T-helper 2 cell treated with Interferon-gamma antibody and Interleukin-4, amounts not matched to agents 100 ng/mL and 5 ng/mL, for 36 hours (primary cell): ENCODE measurements around the gene PURA. TPM values are rescaled to one million over a fixed set of nuclear protein-coding genes. Genes with fewer than 3 reads are reported as not detected.

Source experiments
- intact Hi-C: fragments of 100-400 bp; cut with micrococcal nuclease; formaldehyde crosslinking; loops from one replicate; pipeline ENCODE4 v1.15.1; 2023
- total RNA-seq: library from RNA; stranded (reverse); gene quantifications from 2 replicates; pipeline ENCODE4 v1.2.3, GENCODE V29; 2022

Gene PURA
- 10.9 and 12.7 TPM in 2 replicates for total RNA-seq

- intact Hi-C loops = loop anchor here (1.0 to 5.0 kb wide), 4 partner anchors 10 to 449 kb away; partner anchors contain the start of genes APBB3 and SLC35A4
Measured at GRCh38 chr5:140113699-140114263, at the start of gene PURA. TSS of gene PURA (plus strand) at chr5:140114109. CDS start at chr5:140114182, 73 bp downstream.

GRCh38 chr5:140072812-140073211 is 41.1 kb upstream of the PURA start:
- intact Hi-C loops = loop anchor here (1.0 kb wide), 2 partner anchors 71 to 84 kb away; no protein-coding TSS in a partner anchor

GRCh38 chr5:140073296-140073695 is 40.6 kb upstream of the PURA start:
- intact Hi-C loops = loop anchor here (1.0 kb wide), 2 partner anchors 71 to 84 kb away; no protein-coding TSS in a partner anchor

- intact Hi-C loops = no loop called here
Measured at GRCh38 chr5:140075371-140075770, 38.5 kb upstream of the PURA start.

GRCh38 chr5:140076142-140076541 is 37.8 kb upstream of the PURA start:
- intact Hi-C loops = no loop called here

GRCh38 chr5:140076788-140077187 is 37.1 kb upstream of the PURA start:
- intact Hi-C loops = no loop called here

GRCh38 chr5:140083120-140083519 is 30.8 kb upstream of the PURA start:
- intact Hi-C loops = no loop called here

GRCh38 chr5:140083650-140084049 is 30.3 kb upstream of the PURA start:
- intact Hi-C loops = no loop called here

GRCh38 chr5:140084541-140084940 is 29.4 kb upstream of the PURA start:
- intact Hi-C loops = no loop called here

- intact Hi-C loops = no loop called here
Measured at GRCh38 chr5:140090251-140090650, 23.7 kb upstream of the PURA start.

- intact Hi-C loops = no loop called here
Measured at GRCh38 chr5:140093179-140093578, 20.7 kb upstream of the PURA start.

- intact Hi-C loops = no loop called here
Measured at GRCh38 chr5:140093866-140094265, 20.0 kb upstream of the PURA start.

- intact Hi-C loops = no loop called here
Measured at GRCh38 chr5:140094889-140095288, 19.0 kb upstream of the PURA start.

- intact Hi-C loops = no loop called here
Measured at GRCh38 chr5:140101179-140101578, 12.7 kb upstream of the PURA start.

- intact Hi-C loops = no loop called here
Measured at GRCh38 chr5:140103154-140103553, 10.8 kb upstream of the PURA start.

- intact Hi-C loops = no loop called here
Measured at GRCh38 chr5:140104100-140104499, 9.8 kb upstream of the PURA start.

- intact Hi-C loops = loop anchor here (5.0 kb wide), 3 partner anchors 241 to 764 kb away; partner anchors contain the start of genes ANKHD1, HBEGF and PAIP2
Measured at GRCh38 chr5:140106101-140106500, 7.8 kb upstream of the PURA start.

- intact Hi-C loops = loop anchor here (1.0 to 5.0 kb wide), 4 partner anchors 68 to 765 kb away; partner anchors contain the start of genes ANKHD1, CYSTM1, HBEGF and PAIP2
Measured at GRCh38 chr5:140106805-140107311, 7.1 kb upstream of the PURA start.

- intact Hi-C loops = loop anchor here (1.0 to 5.0 kb wide), 5 partner anchors 9 to 765 kb away; partner anchors contain the start of genes ANKHD1, CYSTM1, HBEGF and PAIP2
Measured at GRCh38 chr5:140107312-140108092, 6.4 kb upstream of the PURA start.

- intact Hi-C loops = loop anchor here (1.0 to 5.0 kb wide), 4 partner anchors 8 to 766 kb away; partner anchors contain the start of genes ANKHD1, HBEGF and PAIP2
Measured at GRCh38 chr5:140108093-140109017, 5.6 kb upstream of the PURA start.
